ENCODE data around the gene BCL2.

The BCL2 gene

GRCh38 chr18:63152096-63152495 lies 167.5 kb downstream of the BCL2 start:
- no peaks in the 10 kb centered on the region for H3K27me3 ChIP-seq
- peaks cover 68% of the 10 kb centered on the region for H3K4me1 ChIP-seq
- no peak overlapping the region for H3K4me3 ChIP-seq
- TF ChIP-seq Cebpa-rat (IDR thresholded peaks at IDR 0.05): no peak
- H3K9ac ChIP-seq: no peak overlapping the region
- no peaks in the 10 kb centered on the region for H4K20me1 ChIP-seq
- 0 out of 2 replicates have a peak, but pooled peaks cover 7% of the 10 kb centered on the region for H3K9me3 ChIP-seq
- 0 out of 2 replicates have a peak overlapping the region, but pooled peaks have one; percentile 27 for H3K4me2 ChIP-seq
- H3K36me3 ChIP-seq: peaks cover 71% of the 10 kb centered on the region
- 0 out of 2 replicates have a peak overlapping the region, but pooled peaks have one; percentile 7 for H3K27ac ChIP-seq

- TF ChIP-seq Cebpa-rat (IDR thresholded peaks at IDR 0.05): no peak
- no peak overlapping the region for H3K4me2 ChIP-seq
- H3K36me3 ChIP-seq: peaks cover 66% of the 10 kb centered on the region
- H3K9me3 ChIP-seq: 0 out of 2 replicates have a peak, but pooled peaks cover 7% of the 10 kb centered on the region
- no peak overlapping the region for H3K9ac ChIP-seq
- no peaks in the 10 kb centered on the region for H4K20me1 ChIP-seq
- peaks cover 68% of the 10 kb centered on the region for H3K4me1 ChIP-seq
- 0 out of 2 replicates have a peak overlapping the region, but pooled peaks have one; percentile 7 for H3K27ac ChIP-seq
- H3K27me3 ChIP-seq: no peaks in the 10 kb centered on the region
- no peak overlapping the region for H3K4me3 ChIP-seq
Measured at GRCh38 chr18:63151539-63151938, 168.0 kb downstream of the BCL2 start.

- H3K4me2 ChIP-seq: no peak overlapping the region
- no peak overlapping the region for H3K4me3 ChIP-seq
- no peak overlapping the region for H3K9ac ChIP-seq
- H3K9me3 ChIP-seq: 0 out of 2 replicates have a peak, but pooled peaks cover 7% of the 10 kb centered on the region
- H3K27me3 ChIP-seq: no peaks in the 10 kb centered on the region
- no peak for TF ChIP-seq Cebpa-rat (IDR thresholded peaks at IDR 0.05)
- peaks cover 68% of the 10 kb centered on the region for H3K4me1 ChIP-seq
- 0 out of 2 replicates have a peak overlapping the region, but pooled peaks have one; percentile 5 for H3K27ac ChIP-seq
- no peaks in the 10 kb centered on the region for H4K20me1 ChIP-seq
- H3K36me3 ChIP-seq: peaks cover 62% of the 10 kb centered on the region
Measured at GRCh38 chr18:63150942-63151421, 168.6 kb downstream of the BCL2 start.

GRCh38 chr18:63150326-63150725 lies 169.2 kb downstream of the BCL2 start:
- Histone ChIP-seq H3K36me3 (peaks cover 57% of the 10 kb centered on the region), H3K9me3 (0 out of 2 replicates have a peak, but pooled peaks cover 7% of the 10 kb centered on the region), H3K9ac (no peak overlapping the region), H3K27ac (0 out of 2 replicates have a peak overlapping the region, but pooled peaks have one; percentile 5), H3K4me3 (no peak overlapping the region), H3K4me2 (no peak overlapping the region), H4K20me1 (no peaks in the 10 kb centered on the region), H3K4me1 (peaks cover 68% of the 10 kb centered on the region), H3K27me3 (no peaks in the 10 kb centered on the region)
- no peak for TF ChIP-seq Cebpa-rat (IDR thresholded peaks at IDR 0.05)

- peaks cover 46% of the 10 kb centered on the region for H3K36me3 ChIP-seq
- H4K20me1 ChIP-seq: no peaks in the 10 kb centered on the region
- no peaks in the 10 kb centered on the region for H3K27me3 ChIP-seq
- no peak overlapping the region for H3K4me3 ChIP-seq
- TF ChIP-seq Cebpa-rat (IDR thresholded peaks at IDR 0.05): no peak
- no peak overlapping the region for H3K9ac ChIP-seq
- peaks cover 68% of the 10 kb centered on the region for H3K4me1 ChIP-seq
- H3K4me2 ChIP-seq: no peak overlapping the region
- H3K9me3 ChIP-seq: 0 out of 2 replicates have a peak, but pooled peaks cover 7% of the 10 kb centered on the region
- H3K27ac ChIP-seq: no peak overlapping the region
Measured at GRCh38 chr18:63149302-63149587, 170.3 kb downstream of the BCL2 start.

- Histone ChIP-seq H4K20me1 (no peaks in the 10 kb centered on the region), H3K4me1 (peaks cover 68% of the 10 kb centered on the region), H3K36me3 (peaks cover 40% of the 10 kb centered on the region), H3K27me3 (no peaks in the 10 kb centered on the region), H3K4me3 (no peak overlapping the region), H3K27ac (no peak overlapping the region), H3K4me2 (no peak overlapping the region), H3K9me3 (0 out of 2 replicates have a peak, but pooled peaks cover 7% of the 10 kb centered on the region), H3K9ac (no peak overlapping the region)
- no peak for TF ChIP-seq Cebpa-rat (IDR thresholded peaks at IDR 0.05)
Measured at GRCh38 chr18:63148449-63149301, 170.9 kb downstream of the BCL2 start.

GRCh38 chr18:63147973-63148372 lies 171.6 kb downstream of the BCL2 start:
- H3K4me1 ChIP-seq: peaks cover 68% of the 10 kb centered on the region
- H3K27me3 ChIP-seq: no peaks in the 10 kb centered on the region
- peaks cover 37% of the 10 kb centered on the region for H3K36me3 ChIP-seq
- H4K20me1 ChIP-seq: no peaks in the 10 kb centered on the region
- no peak for TF ChIP-seq Cebpa-rat (IDR thresholded peaks at IDR 0.05)
- H3K27ac ChIP-seq: no peak overlapping the region
- no peak overlapping the region for H3K9ac ChIP-seq
- 0 out of 2 replicates have a peak, but pooled peaks cover 7% of the 10 kb centered on the region for H3K9me3 ChIP-seq
- H3K4me2 ChIP-seq: peak overlapping the region; percentile 90; the same call in 1 of the 2 replicates
- H3K4me3 ChIP-seq: no peak overlapping the region

- Histone ChIP-seq H4K20me1 (no peaks in the 10 kb centered on the region), H3K4me3 (no peak overlapping the region), H3K27me3 (no peaks in the 10 kb centered on the region), H3K9me3 (0 out of 2 replicates have a peak, but pooled peaks cover 7% of the 10 kb centered on the region), H3K4me2 (peak overlapping the region; percentile 90), H3K9ac (no peak overlapping the region), H3K36me3 (peaks cover 37% of the 10 kb centered on the region), H3K27ac (peak overlapping the region; percentile 15; the same call in 1 of the 2 replicates), H3K4me1 (peaks cover 68% of the 10 kb centered on the region)
- TF ChIP-seq Cebpa-rat (IDR thresholded peaks at IDR 0.05): no peak
Measured at GRCh38 chr18:63146828-63147409, 172.7 kb downstream of the BCL2 start.

- Histone ChIP-seq H3K9ac (peak overlapping the region; percentile 27), H3K36me3 (peaks cover 33% of the 10 kb centered on the region), H4K20me1 (no peaks in the 10 kb centered on the region), H3K27ac (peak overlapping the region; percentile 88), H3K4me3 (no peak overlapping the region), H3K4me1 (peaks cover 73% of the 10 kb centered on the region), H3K4me2 (peak overlapping the region; percentile 90), H3K9me3 (0 out of 2 replicates have a peak, but pooled peaks cover 7% of the 10 kb centered on the region), H3K27me3 (no peaks in the 10 kb centered on the region)
- no peak for TF ChIP-seq Cebpa-rat (IDR thresholded peaks at IDR 0.05)
Measured at GRCh38 chr18:63145851-63146555, 173.6 kb downstream of the BCL2 start.
